ENCODE measurements around the gene C1R.

C1R gene

DNA sequence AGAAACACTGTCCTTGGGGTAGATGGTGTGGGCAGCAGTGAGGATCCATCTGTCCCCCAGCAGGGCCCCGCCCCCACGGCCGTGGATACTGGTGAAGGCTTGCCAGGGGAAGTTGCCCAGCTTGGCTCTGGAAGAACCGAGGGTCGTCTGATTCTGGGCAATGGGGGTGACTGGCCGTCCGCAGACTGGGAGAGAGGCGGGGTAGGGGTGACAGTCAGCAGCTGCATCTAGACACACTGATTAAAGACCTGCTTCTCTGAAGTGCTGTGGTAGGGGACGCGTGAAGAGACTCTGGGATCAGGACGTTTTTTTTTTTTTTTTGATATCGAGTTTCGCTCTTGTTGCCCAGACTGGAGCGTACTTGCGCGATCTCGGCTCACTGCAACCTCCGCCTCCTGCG lies 4.7 kb upstream of the C1R start:
- no peak for DNase-seq (ENCODE audit: low read depth)

DNA sequence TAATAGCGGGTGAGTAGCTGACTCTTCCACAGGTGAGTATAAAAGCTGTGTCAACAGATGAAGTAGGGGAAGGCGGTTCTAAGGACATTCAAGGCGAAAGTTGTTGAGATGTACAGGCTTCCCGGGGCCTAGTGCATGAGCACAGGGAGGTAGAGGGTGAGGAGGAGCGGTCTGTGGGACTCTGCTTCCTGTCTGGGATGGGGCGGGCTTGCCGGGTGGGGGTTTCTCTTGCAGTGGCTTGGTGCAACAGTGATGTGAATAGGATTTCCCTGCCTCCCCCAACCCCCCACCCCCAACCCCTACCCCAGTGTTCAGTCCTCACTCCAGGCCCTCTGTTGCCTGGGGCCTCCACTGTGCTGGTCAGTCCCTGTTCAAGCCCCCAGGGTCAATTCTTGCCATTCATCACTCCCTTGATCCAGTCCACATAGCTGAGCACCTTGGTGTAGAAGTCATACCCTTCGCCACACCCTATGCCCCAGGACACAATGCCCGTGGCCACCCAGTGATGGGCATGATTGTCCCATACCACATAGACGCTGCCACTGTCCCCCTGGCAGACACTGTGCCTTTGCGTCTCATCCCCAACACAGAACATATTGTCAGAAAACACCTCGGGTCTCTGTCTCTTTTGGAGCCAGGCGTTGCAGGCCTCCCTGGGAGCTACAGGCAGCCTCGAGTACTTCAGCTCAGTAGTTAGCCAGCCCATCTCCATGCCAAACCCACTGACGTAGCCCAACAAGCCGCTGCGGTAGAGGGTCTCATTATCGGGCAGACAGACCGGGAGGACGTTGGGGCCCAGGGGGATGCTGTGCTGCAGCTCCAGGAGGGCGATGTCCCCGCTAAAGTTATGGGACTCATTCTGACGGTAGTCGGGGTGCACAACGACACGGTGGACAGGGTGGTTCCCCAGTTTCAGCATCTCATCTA lies 4.0 kb upstream of the C1R start:
- no peak for DNase-seq (ENCODE audit: low read depth)

DNA sequence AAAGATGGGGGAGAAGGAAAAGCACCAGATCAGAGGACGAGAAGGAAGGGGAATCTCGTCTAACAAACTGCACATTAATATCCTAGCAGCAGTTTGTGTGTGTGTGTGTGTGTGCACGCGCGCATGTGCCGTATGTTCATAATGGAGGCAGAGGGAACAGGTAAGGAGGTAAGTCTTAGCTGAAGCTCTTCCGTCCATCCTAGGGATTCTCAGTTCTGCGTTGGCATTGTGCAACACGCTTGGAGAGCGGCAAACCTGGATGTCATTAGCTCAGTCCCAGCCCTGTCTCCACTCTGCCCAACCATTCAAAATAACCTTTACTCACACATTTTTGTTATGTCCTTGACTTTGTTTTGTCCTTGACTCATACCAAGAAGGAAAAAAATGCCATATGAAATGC lies 1.6 kb upstream of the C1R start:
- DNase-seq (ENCODE audit: low read depth): no peak

DNA sequence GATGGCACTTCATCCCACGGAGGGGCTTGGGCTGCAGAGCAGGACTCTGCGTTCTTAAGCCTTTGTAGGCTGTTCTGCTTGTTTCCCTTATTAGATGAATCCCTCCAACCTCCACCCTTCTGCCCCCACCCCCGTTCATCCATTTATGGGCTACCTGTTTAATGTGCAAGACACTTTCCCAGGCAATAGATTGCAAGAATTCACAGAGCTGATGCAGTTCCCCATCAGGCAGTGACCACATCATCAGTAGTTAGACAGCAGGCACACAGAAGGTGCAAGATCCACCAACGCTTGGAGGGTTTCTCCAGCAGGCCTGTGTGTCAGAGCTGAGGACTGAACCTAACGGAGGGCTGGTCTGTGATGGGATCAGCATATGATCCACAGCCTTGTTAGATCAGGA lies 1.2 kb upstream of the C1R start:
- no peak for DNase-seq (ENCODE audit: low read depth)

DNA sequence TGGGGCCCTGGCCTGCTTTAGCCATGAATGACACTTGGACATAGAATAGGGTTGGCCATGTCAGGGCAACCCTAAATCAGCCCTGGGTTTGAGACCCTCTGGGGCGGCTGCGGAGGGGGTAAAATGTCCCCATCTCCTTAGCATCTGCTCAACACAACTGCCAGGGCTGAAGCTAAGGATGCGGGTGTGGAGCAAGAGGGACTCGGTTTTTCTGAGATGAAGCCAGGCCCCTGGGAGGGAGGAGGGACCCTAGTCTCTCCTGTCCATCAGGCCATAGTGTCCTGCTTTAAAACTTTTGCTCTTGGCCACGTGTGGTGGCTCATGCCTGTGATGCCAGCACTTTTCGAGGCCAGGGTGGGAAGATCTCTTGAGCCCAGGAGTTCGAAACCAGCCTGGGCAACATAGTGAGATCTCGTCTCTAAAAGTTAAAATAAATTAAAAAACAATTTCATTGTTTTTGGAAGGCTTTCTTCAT lies 778 bp upstream of the C1R start:
- no peak for DNase-seq (ENCODE audit: low read depth)

DNA sequence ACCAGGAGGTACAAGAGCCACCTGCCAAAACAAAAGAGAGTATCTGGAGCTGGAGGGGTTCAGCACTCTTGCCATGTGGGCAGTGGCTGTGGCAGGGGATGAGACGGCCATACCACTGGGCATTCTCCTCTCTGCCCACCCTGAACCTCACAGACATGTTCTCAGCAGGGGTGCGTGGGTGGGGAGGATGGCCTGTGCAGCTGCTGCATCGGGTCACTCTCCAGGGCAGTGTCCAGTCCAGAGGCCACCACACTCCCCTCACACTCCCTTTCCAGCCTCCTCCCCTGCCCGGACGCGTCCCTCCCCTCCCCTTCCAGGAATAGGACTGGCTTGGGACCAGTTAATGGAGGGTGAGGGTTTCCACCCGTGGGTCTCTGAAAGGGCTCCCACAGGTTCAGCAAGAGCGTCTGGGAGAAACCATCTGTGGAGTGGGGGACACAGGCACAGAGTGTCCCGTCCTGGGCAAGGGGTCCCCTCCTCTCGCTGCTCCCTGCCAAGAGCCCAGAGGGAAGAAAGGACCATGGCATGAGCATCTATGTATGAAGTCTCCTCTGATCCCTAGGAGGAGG lies 501 bp downstream of the C1R start:
- no peak for DNase-seq (ENCODE audit: low read depth)

DNA sequence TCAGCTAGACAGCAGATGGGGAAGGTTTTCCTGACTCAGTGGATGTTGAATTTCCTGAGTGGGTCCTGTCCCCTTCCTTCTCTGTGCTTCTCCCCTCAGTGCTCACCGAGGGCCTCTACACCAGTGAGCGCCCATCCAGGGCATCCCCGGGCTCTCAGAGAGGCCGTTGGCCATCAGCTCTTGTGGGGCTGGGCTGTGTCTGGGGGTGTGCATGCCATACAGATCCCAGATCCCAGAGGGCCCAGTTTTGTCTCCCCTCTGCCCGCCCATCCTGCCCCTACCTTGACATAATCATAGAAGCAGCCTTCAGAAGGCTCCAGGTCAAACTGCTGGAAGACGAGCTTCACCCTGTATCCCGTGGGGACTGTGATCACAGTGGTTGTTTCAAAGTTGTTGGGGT lies 1.1 kb downstream of the C1R start:
- DNase-seq (ENCODE audit: low read depth): no peak

DNA sequence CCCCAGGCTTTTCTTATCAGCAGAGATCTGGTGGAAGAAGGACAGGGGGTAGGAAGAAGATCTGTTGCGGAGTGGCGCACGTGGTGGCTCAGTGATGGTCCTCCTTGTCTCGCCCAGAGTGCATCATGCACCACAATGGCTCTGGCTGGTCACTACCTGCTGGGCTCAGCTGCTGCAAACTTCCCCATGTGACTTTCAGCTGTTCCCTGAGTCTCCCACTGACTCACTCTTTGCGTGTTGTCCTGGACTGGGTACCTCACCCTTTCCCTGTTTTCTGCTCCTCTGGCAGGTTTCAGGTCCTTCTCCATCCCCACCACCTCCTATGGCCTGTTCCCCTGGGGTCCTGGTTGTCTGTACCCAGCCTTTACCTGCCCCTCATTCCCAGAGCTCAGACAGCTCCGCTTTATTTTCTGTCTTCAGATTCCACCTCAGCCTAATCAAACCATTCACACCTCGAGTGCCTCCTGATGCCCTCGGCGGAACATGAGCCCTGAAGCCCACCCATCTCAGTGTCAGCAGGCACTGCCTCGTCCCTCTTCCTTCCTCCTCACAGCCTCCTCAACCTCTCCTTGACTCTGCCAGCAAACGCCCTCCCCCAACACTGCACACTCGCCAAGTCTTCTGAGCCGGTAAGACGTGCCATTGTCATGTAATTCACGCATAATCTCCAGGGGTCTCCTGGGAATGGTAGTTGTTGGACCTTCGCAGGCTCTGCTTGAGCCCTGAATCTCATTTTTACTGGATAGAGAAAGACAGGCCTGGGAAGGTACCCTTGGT lies 1.8 kb downstream of the C1R start:
- no peak for DNase-seq (ENCODE audit: low read depth)

DNA sequence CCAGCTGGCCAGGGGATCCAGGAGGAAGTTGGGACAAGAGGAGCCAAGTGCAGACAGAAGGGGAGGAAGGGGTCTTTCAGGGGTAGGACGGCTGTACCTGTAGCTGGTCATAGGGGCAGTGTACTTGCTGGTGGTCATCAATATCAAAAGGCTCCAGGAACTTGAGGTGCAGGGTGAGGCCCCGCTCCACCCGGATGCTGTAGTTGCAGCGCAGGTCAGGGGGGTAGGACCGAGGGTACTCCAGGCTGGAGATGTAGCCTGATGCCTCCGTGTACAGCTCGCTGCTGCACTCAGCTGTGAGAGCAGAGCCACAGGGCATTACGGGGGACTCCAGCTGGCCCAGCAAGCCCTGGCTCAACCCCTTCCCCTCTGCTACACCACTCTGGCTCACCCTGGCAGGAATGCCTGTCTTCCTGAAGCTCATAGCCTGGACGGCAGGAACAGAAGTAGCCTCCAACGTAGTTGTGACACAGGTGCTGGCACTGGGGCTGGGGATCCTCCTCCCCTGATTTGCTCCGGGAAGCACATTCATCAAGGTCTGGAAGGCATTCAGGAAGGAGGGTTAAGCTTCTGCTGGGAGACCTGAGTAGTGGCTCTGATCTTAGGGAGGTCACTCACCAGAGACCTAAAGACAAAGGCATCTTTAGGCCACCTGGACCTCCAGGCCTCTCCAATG lies 2.9 kb downstream of the C1R start:
- DNase-seq (ENCODE audit: low read depth): no peak

DNA sequence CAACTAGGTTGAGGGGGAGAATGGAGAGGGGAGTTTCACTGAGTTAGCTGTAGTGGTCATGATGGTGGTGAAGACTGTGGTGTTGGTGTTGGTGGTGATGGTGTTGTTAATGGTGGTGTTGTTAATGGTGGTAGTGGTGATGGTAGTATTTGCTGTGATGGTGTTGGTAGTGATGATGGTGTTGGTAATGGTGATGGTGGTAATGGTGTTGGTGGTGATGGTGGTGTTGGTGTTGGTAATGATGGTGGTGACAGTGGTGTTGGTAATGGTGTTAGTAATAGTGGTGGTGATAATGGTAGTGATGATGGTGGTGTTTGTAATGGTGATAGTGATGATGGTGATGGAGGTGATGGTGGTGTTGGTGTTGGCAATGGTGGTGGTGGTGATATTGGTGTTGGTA lies 9.1 kb downstream of the C1R start:
- no peak for DNase-seq (ENCODE audit: low read depth)

DNA sequence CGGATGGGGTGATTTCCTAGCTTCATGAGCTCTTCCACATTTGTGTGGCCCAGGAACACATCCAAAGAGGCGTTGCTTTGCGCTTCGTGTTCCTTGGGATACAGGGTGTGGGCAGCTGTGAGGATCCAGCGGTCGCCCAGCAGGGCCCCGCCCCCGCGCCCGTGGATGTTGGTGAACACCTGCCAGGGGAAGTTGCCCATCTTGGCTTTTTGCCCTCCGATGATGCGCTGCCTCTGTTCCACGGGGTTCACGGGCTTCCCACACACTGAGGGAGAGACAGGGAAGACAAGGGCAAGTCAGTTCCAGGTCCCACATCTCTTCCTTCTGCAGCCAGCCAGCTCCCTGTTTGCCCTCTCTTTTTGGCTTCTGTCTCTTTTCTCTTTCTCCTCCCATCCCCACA lies 11.2 kb downstream of the C1R start:
- DNase-seq (ENCODE audit: low read depth): no peak

DNA sequence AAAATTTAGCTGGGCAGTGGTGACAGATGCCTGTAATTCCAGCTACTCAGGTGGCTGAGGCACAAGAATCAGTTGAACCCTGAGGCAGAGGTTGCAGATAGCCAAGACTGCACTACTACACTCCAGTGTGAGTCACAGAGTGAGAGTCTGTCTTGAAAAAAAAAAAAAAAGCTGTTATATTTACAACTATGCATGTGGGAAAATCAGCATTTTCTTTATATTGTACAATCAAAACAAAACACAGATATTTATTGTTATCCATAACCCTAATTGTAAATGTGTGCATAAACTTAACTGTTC lies 12.5 kb downstream of the C1R start:
- no peak for DNase-seq (ENCODE audit: low read depth)

DNA sequence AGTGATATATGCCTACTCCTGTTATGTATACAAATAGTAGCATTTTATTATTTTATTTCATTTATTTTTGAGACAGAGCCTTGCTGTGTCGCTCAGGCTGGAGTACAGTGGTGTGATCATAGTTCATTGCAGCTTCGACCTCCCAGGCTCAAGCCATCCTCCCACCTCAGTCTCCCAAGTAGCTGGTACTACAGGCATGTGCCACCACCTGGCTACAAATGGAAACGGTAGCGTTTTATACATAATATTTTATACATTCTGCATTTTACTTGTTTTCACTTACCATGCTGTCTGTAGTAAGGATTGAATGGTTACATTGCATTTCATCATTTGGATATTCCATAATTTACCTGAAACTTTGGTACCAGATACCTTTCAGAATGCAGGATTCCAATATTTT lies 14.1 kb downstream of the C1R start:
- no peak for DNase-seq (ENCODE audit: low read depth)

DNA sequence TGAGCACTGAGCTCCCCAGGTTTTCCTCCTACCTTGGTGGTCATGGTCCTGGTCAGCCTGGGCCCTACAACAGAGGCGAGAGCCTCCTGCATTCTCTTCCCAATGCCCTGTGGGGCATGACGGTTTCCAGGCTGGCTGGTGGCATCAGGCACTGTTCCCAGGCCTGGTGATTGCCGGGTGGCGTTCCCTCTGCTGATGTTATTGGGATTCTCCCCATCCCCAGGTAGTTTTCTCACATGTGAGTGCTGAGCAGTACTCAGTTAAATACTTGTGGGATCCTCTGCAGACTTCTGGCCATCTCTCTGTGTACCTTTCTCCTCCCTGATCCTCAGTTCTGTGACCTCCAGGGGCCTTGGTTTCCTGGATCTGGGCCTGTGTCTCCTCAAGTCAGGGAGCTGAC lies 15.8 kb downstream of the C1R start:
- no peak for DNase-seq (ENCODE audit: low read depth)

DNA sequence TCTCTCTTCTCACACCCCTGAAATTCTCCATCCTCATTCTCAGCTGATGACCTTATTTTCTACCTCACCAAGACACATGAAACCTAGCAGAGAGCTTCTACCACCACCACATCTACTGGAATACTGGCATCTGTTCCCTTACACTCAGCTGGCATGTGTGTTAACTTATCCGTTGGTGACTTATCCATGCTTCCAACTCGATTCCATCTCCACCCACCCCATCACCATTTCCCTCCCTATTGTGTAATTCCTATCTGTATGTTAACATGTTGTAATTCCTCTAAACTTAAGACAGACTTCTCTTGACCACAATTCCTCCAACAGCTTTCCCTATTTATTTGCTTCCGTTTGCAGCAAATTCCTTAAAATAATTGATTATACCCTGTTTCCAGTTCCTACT lies 16.3 kb downstream of the C1R start:
- DNase-seq (ENCODE audit: low read depth): no peak

DNA sequence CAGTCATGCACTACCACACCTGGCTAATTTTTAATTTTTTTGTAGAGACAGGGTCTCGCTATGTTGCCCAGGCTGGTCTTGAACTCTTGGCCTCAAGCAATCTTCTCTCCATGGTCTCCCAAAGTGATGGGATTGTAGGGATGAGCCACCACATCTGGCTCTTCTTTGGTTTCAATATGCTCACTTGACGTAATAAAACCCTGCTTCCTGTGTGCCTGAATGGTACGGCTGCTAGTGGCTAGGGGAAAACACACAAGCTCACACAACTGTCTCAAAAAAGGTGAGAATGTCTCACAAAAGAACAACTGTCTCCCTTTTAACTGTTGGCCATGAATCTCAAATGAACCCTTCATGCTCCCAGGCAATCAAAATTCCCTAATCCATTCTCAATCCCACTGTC lies 16.7 kb downstream of the C1R start:
- no peak for DNase-seq (ENCODE audit: low read depth)

DNA sequence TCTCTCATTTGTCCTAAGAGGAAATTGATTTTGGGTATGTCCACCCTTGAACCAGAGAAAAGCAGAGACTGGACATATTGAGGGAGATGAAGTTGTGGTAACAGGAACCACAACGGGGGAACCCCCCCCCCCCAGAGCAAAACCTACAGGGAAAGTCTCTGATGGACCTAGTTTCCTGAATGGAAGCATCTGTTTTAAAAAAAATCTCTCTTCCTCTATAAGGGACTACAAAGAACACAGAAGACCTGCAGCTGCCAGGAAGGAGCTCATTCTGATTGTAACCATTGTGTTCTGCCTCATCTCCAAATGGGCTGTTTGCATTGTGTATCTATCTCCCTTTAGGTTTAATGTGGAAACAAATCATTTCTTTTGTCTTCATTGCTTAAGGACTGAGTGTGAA lies 18.3 kb downstream of the C1R start:
- DNase-seq (ENCODE audit: low read depth): no peak

DNA sequence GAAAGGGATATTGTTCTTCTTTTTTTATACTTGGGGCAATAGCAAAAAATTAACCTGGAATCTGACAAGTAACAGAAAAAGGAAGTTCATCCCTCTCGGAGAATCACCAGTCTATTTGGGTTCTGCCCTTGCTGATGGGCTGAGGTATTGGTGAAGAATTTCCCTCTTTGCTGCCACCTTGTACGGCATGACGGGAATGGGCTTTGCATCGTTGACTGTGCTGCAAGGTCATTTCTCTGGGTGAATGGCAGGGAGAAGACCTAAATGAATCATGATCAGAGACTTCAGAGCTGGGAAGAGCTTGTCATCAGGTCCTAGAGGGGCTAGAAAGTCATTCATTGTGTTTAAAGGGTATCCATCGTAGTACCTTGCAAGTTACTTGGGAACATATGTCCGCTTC lies 19.7 kb downstream of the C1R start:
- DNase-seq (ENCODE audit: low read depth): no peak

DNA sequence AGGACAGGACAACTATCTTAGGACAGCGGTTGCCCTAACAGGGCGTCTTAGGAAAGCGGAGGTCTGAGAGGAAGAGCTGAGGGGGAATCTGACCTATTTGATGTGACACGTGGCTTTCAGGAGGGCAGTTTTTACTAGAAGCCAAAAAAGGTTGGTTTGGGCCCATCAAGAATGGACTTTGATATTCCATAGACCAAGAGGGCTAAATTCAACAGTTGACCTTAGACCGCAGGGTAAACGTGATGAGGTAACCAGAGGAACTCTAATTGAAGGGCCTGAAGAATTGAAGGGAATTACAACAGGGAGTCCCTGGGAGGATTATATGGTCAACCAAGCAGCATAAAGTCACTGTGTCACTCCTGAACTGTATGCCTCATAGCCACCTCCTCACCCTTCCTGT lies 20.2 kb downstream of the C1R start:
- DNase-seq (ENCODE audit: low read depth): no peak

DNA sequence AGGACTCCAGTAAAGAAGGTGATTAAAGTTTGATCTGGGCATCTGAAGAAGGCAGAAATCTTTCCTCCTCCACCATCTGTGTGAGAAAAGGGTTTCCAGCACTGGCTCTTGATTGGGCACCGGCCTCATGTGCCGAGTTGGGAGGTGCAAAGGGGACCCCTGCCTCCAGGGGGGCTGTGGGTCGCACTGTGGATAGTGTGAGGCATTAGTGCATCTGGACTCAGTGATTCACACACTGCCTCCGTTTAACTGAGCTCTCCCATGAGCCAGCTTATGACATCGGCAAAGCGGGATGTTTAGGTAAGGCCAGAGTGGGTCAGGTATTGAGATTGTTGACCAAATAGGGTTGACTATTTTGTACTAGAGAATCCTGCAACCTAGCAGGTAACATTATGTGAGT lies 22.9 kb downstream of the C1R start:
- no peak for DNase-seq (ENCODE audit: low read depth)

DNA sequence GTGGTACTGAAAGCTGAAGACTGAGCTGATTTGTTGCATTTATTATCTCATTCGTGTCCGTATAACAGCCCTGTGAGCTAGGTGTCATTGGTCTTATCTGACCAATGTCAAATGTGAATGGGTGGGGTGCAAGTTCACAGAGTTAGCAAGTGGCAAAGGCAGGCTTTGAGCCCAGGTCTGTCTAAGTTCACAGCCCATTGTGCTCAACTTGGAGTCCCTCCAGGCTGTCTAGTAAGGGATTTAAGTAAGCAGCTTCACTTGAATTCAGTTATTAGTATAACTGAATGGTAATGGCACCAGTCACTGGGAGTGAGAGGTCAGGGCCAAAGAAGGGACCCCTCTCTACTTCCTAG lies 23.3 kb downstream of the C1R start:
- DNase-seq (ENCODE audit: low read depth): no peak

DNA sequence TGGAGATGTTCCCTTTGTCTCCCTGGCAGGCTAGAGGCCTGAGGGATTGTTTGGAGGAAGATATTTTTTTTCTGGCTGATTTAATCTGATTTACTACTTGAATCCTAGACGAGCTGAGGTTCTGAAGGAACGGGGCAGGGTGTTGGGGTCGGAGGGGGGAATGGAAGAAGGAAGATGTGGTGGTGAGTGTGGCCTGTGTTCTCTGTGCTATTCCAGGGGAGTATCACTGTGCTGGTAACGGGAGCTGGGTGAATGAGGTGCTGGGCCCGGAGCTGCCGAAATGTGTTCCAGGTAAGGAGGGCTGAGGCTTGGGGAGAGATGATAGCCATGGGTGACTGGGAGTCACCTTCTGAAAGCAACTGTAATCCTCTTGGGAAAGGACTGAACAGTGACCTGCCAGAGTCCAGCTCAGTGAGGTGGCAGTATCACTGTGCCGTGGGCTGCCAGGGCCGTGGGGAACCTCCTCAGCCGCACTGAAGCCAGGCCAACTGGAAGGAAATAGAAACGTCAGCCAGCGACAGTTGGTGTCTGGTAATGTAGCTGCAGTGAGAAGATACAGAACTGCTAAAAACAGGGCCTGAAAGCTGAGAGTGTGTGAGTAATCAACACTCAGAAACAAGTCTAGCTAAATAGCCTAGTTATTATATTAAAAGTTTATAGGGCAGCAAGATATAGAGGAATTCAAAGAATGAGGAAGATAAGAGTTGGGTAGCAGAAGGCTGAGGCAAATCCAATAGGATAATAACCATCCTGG lies 23.8 kb downstream of the C1R start:
- no peak for DNase-seq (ENCODE audit: low read depth)

All from activated T-helper 1 cell treated with Interleukin-2 at 50 U/mL for 16 hours (primary cell).